ENCODE measurements around the gene DAND5. TPM values are rescaled to one million over a fixed set of nuclear protein-coding genes. Genes with fewer than 3 reads are reported as not detected.

DAND5 gene
- total and polyA plus RNA-seq, 9 of the 15 experiments (the other 6 are each of a cell fraction or from before 2014, with no cell fraction given): 0.22 to 0.83 (median 0.60) TPM

- TF ChIP-seq GMEB1 (CRISPR knock-in tag; IDR thresholded peaks at IDR 0.05) (0 out of 2 replicates have a peak, but pooled peaks have one; percentile 32), MXD1 (CRISPR knock-in tag; IDR thresholded peaks at IDR 0.05; ENCODE audit: borderline replicate concordance, poor library complexity, severe bottlenecking) (no peak), MTF1 (CRISPR knock-in tag; IDR thresholded peaks at IDR 0.05; ENCODE audit: borderline replicate concordance) (no peak), SMAD3 (CRISPR knock-in tag; conservative IDR thresholded peaks at IDR 0.05) (no peak), MAFG (tag; conservative IDR thresholded peaks at IDR 0.05) (no peak), ZBTB7A (IDR thresholded peaks at IDR 0.05; ENCODE audit: borderline replicate concordance, control insufficient read depth, low read depth, low read length) (peak; percentile 93), SP1 (CRISPR knock-in tag; IDR thresholded peaks at IDR 0.05) (peak; percentile 81), ZBTB12 (CRISPR knock-in tag; IDR thresholded peaks at IDR 0.05) (no peak), RAD51 (IDR thresholded peaks at IDR 0.05; ENCODE audit: borderline replicate concordance, low read depth) (no peak), ZNF511 (CRISPR knock-in tag; IDR thresholded peaks at IDR 0.05) (no peak), SNRNP70 (optimal IDR thresholded peaks at IDR 0.05; ENCODE audit: low read depth, low read length) (no peak), DACH1 (IDR thresholded peaks at IDR 0.05; ENCODE audit: partially characterized antibody) (no peak), PTRF (tag; IDR thresholded peaks at IDR 0.05) (no peak), THRA (IDR thresholded peaks at IDR 0.05) (no peak), ZNF197 (CRISPR knock-in tag; IDR thresholded peaks at IDR 0.05; ENCODE audit: low read depth) (peak; percentile 93), MITF (IDR thresholded peaks at IDR 0.05) (no peak), CTBP1 (IDR thresholded peaks at IDR 0.05; ENCODE audit: borderline replicate concordance) (peak; percentile 83; the same call in 1 of the 2 replicates), MEIS2 (IDR thresholded peaks at IDR 0.05; ENCODE audit: partially characterized antibody) (no peak), MAX (CRISPR knock-in tag; IDR thresholded peaks at IDR 0.05) (peak; percentile 12; the same call in 1 of the 2 replicates)
Measured at GRCh38 chr19:12983542-12984142, 14.3 kb downstream of the DAND5 start (continued).

Data from K562 (cell line).